Non-pigmented ciliary epithelial cell (primary cell): ENCODE measurements around the gene REXO4.
"Not testable (repeated sequence)": the region's sequence is repeated elsewhere in the genome, so short reads cannot be mapped to it uniquely, and the experiment has no call there.

Experiments
- DNase-seq: peaks from one replicate; pipeline ENCODE4 v3.0.0-alpha.2; 2010; ENCODE audit warnings: low read depth

Gene REXO4

DNA sequence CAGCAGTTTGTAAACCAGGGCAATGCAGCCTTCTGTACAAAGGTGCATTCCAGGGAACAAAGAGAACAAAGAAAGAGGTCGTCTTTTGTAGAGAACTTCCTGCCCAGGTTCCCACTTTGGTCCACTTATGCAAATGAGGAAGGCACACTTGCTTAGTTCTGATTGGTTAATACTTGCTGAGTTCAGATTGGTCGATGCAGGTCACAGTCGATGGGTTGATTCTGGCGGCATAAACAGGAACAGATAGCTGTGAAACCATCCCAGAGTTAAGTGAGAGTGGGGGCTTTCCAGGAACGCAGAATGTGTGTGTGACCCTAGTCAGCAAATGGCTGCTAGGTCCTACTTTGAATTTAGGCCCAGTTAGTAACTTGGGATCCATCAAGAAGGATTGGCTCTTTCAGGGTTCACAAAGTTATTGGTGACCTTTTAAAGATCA is 2.6 kb upstream of the REXO4 start:
- no peak for DNase-seq

DNA sequence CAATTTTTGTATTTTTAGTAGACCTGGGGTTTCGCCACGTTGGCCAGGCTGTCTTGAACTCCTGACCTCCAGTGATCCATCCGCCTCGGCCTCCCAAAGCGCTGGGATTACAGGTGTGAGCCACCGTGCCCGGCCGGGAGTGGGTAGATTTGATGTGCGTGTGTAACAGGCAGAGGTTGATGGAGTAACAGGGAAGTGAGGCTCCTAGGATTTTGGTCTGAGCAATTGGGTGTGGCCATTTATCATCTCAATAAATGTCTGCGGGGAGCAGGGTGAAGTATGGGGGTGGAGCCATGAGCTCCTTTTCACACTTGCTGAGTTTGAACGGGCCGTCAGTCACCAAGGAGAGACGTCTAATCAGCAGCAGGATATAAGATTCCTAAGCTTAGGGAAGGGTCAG is 1.2 kb upstream of the REXO4 start:
- DNase-seq, result no peak

DNA sequence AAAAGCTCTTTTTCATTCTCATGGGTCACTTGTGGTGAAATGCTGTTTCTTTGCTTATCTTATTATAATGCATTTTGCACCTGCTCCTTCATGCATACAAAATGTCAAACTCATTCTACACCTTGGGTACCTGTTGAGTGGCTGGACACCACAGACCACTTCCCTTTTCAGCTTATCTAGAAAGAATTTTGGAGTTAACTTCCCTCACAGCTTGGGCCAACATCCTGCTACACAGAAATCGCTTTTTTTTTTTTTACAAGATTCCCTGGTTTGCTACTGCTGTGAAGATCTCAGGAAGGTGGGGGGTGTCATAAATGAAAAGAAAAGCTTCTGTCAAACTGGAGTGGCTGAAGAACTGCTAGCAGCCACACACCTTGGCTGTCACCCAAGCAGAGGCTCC is 2.6 kb downstream of the REXO4 start:
- DNase-seq, result no peak

DNA sequence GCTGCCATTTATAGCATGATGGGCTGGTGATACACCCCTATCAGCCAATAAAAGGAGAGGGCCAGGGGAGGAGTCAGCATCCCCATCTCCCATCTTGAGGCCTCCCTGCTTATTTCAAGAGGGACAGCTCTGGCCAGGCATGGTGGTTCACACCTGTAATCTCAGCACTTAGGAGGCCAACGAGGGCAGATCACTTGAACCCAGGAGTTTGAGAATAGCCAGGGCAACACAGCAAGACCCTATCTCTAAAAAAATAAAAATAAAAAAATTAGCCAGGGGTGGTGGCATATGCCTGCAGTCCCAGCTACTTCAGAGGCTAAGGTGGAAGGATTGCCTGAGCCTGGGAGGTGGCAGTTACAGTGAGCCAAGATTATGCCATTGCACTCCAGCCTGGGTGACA is 9.8 kb downstream of the REXO4 start:
- no peak for DNase-seq

GRCh38 chr9:133406480-133407307 is 11.1 kb downstream of the REXO4 start:
- peak; percentile 27 for DNase-seq

GRCh38 chr9:133405508-133406438 is 12.0 kb downstream of the REXO4 start:
- DNase-seq, result no peak

DNA sequence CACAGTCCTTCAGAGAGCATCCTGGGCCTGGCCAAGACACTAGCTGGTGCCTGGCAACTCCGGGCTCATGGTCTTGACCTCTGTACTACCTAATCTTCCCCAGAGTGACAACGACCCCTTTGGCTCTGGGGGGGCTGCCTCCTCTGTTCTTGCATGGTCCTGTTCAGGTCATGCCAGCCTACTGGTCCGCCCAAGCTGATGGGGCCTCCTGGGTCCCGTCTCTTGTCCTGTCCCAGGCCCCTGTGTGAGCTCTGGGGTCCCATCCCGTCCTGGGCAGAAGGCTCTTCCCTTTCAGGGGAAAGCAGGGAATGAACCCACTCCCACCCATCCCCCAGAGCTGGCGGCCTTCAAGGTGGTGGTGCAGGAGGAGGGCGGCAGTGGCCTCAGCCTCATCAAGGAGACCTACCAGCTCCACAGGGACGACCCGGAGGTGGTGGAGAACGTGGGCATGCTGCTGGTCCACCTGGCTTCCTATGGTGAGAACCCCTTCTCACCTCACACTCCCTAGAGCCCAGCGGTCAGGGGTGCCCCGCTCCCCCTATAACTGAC is 13.3 kb downstream of the REXO4 start:
- no peak for DNase-seq

DNA sequence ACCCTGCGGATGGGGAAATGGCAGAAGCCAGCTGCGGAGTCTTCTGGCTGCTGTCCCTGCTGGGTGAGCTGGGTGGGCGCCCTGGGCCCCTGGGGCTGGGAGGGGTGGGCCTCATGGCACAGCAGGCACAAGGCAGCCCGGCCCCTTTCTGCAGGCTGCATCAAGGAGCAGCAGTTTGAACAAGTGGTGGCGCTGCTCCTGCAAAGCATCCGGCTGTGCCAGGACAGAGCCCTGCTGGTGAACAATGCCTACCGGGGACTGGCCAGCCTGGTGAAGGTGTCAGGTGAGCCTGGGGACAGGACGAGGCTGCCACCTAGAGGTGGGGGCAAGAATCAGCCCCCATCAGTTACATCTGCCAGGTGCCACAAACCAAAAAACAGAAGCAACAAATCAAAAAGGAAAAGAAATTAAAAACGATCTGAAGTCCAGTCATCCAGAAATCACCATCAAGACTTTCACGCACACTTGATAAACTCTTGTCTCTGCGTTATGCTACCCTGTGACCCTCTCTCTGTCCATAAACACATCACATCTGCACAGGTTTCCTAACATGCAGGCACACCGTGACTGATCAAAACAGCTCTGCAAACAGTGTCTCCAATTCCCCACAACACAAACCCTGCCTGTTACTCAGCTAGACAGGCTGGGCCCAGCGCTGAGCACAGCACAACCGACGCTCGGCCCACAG is 13.9 kb downstream of the REXO4 start:
- no peak for DNase-seq

GRCh38 chr9:133402689-133403088 is 15.1 kb downstream of the REXO4 start:
- DNase-seq, result no peak

- no peak for DNase-seq
Measured at GRCh38 chr9:133401588-133401987, 16.2 kb downstream of the REXO4 start.

DNA sequence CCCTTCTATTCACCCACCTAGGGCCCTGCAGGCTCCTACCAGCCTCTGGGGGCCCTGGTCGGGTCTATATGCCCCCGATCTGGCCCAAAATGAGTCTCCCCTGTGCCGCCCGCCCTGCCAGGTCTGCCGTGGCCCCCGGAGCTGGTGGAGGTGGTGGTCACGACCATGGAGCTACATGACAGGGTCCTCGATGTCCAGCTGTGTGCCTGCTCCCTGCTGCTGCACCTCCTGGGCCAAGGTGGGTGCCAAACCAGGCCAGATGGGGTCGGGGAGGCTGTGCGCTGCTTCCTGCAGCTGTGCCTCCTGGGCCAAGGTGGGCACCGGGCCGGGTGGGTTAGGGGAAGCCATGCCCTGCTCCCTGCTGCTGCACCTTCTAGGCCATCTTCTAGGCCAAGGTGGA is 17.5 kb downstream of the REXO4 start:
- DNase-seq, result no peak

DNA sequence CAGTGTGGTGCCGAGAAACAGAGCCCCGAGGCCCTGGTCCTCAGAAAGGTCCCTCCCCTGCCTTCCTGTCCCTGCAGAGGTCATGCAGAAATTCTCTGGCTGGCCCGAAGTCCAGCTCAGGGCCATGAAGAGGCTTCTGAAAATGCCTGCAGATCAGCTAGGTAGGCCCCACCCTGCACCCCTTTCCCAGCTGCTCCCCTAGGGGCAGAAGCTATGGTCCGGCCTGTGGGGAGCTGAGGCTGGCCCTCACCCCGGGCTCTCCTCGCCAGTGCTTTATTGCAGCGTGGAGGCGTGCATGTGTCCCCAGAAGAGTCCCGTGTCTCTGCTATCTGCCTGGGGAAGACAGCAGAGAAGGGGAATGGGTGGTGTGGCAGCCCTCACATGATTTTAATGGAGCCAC is 19.9 kb downstream of the REXO4 start:
- DNase-seq, result no peak

DNA sequence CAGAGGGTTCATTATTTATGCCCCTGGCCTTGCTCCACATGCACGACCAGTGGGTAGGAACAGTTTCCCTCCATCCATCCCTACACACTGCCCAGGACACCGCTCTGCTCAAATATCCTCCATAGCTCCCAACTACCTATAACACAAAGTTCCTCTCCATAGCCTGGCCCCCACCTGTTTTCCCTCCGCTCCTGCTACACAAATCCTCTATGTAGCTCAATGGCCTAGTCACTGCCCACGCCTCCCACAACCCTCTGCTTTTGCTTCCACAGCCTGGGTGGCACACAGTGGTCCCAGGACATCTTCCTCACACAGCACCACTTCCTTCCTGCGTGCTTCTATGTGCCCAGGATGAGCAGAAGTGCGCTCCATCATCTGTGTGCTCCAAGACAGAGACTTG is 20.4 kb downstream of the REXO4 start:
- no peak for DNase-seq

- no peak for DNase-seq
Measured at GRCh38 chr9:133396952-133397351, 20.9 kb downstream of the REXO4 start.

DNA sequence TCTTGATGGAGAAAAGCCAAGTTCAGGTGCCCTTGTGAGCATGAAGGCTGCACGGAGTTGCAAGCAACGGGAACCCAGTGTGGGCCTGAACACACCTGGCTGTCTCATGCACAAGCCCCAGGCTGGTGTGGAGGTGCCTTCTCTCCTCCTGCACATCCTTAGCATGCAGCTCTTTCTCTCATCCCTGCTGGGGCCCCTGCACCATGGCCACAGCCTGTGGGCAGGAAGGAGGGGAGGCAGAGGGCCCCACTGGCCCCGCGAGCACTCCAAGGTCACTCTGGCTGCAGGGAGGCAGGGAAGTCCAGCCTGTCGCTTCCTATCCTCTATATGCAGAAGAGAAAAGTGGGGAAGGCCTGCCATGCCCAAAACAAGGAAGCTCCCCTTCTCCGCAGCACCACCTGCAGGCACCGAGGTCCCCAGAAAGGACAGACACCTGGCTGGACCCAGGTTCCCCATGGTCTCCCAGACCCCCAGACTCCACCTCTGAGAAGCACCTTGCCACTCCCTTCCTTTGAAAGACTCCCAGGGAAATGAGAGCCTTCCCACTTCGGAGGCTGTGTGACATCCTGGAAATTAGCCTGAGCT is 23.0 kb downstream of the REXO4 start:
- no peak for DNase-seq

- no peak for DNase-seq
Measured at GRCh38 chr9:133393399-133393798, 24.4 kb downstream of the REXO4 start.

DNA sequence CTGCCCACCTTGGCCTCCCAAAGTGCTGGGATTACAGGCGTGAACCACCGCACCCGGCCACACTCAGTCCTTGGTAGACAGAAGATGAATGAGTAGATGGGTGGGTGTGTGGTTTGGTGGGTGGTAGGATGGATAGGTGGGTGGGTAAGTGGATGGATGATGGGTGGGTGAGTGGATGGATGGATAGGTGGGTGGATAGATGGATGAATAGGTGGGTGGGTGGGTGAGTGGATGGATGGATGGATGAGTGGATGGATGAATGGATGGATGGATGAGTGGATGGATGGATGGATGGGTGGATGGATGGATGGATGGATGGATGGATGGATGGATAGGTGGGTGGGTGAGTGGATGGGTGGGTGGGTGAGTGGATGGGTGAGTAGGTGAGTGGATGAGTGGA is 25.5 kb downstream of the REXO4 start:
- not testable (repeated sequence) for DNase-seq

- not testable (repeated sequence) for DNase-seq
Measured at GRCh38 chr9:133391449-133391848, 26.4 kb downstream of the REXO4 start.

- DNase-seq, result no peak
Measured at GRCh38 chr9:133390713-133391112, 27.1 kb downstream of the REXO4 start.

DNA sequence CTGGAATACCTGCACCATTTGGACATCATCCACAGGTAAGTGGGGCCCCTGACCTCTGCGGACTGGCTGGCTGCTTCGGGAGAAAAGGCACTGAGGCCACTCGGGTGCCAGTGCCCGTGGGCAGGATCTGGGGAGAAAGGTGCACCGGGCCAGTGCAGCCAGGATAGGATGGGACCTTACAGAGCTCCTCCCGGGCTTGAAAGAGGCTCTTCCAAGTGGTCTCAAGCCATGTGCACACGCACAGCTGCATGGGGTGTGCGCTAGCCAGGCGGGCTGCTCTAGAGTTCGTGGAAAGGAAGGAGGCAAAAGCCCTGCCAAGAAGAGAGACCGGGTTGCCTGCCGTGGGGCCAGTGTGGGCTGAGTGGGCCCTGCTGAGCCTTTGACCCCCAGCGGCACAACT is 28.2 kb downstream of the REXO4 start:
- DNase-seq, result no peak

GRCh38 chr9:133389025-133389557 is 28.7 kb downstream of the REXO4 start:
- DNase-seq, result no peak

DNA sequence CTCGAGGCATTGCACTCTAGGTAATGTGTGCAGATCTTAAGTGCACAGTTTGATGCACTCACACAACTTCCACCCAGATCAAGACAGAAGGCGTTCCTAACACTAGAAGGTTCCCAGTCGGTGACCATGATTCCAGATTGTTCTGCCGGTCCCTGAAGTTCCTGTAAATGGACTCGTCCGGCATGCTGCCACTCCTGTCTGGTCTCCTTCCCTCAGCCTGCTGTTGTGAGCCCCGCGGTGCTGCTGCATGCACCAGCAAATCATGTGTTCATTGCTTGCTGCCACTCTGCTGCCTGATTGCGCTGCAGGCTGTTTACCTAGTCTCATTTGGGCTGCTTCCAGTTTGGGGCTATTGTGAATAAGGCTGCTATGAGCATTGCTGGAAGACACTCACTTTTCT is 30.1 kb downstream of the REXO4 start:
- no peak for DNase-seq
